ENCODE measurements around the gene CCDC148.

The CCDC148 gene

DNA sequence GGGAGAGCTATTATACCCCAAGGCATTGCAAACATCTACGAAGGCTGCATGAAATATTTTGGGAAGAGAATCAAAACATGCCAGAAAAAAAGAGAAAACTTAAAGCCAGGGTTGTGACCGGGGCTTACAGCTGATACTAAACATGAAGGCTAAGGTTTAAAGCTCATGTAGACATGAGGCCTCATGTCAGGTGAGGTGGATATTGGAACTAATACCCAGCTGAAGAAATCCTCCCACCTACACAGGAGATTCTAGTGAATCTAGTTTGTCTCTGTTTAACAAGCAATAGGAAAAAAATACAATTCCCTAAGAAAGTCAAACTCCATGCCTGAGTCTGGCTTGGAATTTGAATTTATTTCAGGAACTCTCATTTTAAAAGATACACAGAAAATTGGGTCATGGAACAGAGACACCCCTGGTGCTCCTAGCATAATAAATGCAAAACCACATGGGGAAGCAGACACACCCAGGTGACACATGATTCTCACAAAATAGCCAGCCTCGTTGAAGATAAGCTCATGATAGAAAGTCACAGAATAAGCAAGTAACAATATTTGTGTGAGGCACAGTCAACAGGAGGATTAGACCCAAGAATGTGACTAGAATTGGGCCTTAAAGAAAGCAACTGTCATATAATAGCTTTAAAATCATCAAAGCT is 312.7 kb downstream of the CCDC148 start:
- DNase-seq = no peak

DNA sequence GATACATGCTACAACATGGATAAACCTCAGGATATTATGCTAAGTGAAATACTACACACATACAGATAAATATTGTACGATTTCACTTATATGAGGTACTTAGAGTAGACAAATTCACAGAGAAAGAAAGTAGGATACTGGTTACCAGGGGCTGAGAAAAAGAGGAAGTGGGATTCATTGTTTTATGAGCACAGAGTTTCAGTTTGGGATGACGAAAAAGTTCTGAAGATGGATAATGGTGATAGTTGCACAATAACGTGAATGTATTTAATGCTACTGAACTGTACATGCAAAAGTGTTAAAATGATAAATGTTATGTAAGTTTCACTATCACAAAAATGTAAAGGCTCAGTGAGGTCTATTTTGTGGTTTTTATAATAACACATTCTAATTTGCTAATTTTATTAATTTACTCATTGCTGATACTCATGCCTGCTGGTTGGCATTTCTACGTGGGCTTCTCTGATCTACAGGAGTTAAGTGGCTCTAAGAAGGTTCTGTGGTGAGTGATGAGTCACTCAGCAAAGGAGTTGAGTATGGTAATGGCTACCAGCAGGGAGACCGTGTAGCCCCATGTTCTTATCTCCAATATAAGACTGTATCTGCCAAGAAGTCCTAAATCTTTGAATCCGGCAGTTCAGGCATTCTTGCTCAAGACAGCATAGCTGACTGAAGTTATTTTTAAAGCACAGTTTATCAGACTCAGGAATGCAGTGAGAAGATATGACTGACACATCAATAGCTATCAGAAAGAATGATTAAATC is 313.8 kb downstream of the CCDC148 start:
- DNase-seq = no peak

DNA sequence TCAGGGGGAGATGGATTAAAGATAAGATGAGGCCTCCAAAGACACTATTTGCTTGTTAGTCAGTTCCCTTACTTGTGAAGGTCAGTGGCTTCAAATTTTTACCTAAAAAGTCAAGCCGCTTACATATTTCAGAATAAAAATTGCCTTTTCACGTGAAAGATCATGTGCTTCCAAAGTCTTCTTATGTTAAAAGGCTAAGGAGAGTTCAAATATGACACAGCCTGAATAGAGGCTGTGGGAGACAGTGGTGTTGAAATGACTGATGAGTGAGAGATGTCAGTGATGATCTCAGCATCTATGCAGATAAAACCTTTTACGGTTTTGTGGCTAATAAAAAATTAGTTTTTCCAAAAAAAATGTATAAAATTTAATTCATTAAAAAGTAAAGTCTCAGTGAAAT is 314.4 kb downstream of the CCDC148 start:
- DNase-seq = no peak

DNA sequence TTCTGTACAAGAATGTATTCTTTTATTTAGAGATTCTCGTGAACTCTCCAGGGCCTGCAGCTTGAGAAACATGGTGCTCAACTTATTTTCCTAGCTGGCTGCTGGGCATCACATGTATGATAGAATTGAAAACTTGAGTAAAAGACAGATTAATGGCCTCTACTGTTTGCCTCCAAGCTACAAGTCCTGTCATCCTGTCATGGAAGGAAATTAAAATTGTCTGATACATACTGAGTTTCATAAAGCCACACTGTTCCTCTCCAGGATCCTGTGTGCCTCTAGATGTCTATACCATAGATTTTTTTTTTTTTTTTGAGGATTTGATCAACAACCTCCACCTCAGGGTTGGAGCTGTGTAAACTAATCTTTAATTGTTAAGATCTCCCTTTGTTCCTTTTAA is 316.4 kb downstream of the CCDC148 start:
- DNase-seq = no peak

DNA sequence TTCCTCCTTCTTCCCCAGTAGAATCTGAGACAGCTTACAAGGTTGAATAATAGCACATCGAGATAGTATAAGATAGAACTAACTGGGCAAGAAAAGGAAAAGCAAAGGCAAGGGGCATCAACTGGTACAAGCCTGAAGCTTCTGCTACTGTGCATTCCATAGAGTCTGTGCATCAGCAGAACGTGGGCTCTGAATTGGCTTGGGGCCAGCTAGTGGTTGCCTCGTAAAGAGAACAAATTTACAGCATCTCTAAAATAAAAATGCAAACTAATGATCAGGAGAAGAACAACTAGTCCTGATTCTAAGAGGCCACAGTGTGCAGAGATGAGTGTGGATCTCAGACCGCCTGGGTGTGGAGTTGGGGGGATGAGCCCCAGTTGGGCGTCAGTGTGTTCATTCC is 318.3 kb downstream of the CCDC148 start:
- DNase-seq = no peak

DNA sequence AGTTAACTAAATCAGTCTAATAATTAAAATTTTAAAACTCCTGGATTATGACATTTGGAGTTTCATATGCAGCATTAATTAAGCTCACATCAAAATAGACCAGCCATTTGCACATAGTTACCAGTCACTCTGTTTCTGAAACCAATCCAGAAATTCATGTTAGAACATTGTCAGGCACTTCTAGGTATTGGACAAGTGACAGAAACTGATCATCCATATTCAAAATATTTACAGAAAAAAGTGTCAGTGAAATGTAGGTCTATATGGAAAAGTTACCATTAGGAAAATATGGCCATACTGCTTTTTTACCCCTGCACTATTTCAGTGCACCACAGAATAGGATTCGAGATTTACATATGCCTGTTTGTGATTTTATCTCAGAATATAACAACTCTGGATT is 321.5 kb downstream of the CCDC148 start:
- DNase-seq = no peak

DNA sequence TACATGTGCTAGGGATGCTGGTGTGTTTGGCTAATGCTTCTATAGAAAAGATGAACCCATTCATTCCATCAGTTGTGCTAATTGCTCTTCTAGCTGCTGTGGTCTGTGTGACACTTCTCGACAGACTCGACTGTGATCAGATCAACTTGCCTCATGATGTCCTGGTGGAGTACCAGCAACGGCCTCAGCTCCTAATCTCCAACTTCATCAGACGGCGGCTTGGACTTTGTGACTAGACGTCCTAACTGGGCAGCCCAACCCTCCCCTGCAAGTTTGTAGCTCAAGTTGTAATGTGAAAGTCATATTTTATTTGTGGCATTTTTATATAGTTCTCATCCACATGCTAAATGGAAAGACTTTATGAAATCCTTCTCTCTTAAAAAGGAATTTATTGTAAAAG is 321.9 kb downstream of the CCDC148 start:
- DNase-seq = no peak

DNA sequence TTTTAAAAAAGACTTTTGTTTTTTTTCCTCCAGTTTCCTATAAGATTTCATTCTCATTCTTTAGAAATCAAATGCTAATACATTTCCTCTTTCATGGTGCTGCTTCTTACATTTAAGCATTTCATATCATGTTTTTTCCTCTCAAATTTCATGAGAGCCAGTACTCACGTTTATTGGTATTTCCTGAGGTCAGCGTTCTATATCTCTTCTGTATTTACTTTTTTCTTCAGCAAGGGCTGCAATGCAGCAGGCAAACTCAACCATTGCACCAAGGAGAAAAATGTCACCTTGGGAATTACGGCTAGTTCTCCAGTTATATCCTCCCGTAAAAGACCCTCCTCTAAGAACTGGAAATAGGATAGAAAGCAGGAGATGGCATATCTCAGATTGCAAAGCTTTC is 322.5 kb downstream of the CCDC148 start:
- DNase-seq = no peak

DNA sequence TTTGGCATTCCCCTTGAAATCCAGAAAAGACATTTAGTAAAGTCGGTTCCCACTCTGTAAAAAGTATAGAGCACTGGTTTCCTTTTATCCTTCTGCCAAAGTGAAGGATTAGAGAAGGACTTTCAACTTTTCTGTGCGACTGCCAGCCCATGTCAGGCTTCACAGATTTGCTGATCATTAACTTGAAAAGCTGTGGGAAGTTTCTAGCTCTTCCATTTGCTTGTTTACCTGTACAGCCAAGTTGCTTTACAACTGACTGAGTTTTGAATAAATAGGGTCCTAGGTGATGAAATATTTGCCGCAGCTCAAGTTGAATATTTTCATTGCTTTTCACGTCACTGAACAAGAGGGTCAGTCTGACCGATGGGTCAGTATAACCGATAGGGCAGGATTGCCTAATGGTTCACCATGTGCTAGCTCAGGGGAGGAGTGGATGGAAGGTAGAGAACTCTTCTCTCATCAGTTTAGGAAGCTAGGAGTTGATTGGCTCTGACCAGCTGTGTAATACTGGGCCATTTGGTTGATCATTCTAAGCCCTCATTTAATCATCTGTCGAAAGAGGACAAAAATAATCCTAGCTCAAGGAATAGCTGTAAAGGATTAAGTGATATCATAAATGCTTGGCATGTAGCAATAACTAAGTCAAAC is 324.5 kb downstream of the CCDC148 start:
- DNase-seq = no peak

DNA sequence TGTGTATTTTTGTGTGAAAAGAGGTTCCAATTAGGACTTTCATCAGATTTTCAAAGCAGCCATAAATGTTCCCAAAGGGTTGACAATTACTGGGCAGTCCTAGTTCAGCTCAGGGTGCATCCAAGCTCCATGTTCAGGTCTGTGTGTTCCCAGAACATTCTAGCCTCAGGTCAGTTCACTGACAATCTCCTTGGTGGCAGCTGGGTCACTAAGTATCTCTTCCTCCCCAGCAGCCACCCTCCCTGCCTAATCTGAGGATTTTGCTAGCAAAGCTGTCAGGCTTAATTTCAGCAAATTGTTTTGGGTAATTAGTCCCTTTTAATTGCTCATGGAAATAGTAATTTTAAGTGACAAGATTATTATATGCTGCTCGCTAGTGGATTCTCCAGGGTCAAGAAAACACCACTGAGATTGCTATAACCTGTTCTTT is 325.1 kb downstream of the CCDC148 start:
- no peak for DNase-seq

DNA sequence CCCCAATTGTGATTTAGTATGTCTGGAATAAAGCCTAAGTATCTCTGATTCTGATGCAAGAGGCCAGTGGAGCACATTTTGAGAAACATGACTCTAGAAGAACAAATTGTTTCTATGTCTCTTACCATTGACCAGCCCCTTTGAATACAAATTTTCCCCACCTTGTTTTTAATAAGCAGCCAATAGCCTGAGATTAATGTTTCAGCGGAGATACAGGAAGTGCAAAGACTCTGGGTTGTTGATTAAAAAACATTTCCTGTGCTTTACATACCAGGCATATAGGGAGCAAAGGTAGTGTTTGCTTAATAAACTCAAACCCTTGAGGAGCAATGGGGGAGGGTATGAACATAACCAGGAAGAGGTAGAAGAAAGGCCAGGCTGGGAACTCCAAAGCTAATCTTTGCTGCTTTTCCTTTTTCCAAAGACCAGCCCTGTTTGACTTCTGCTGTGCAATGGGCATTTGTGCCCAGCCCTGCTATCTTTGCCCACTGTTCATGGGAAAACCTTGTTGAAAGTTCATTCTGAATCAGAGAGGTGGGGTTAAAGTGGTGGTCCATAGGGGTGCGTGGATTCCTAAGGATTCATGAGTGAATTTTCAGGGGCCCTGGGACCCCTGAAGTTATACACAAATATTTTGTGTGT is 325.6 kb downstream of the CCDC148 start:
- DNase-seq = no peak

DNA sequence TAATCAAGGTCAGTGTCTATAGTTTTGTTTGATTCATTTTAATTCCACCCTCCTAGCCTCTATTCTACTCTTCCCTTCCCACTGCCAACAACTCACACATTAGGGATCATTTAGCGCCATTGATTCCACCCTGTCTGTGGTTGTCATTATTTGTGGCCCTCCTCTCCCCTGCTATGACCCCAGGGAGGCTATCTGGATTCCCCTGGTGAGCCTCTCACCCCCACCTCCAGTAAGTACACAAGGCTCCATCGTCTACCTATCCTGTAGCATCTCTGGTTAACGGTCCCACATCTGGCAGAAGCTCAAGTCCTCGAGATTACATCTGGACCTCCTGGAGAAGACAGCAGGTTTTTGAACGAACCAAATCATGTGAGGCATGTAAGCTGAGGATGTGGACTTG is 327.5 kb downstream of the CCDC148 start:
- no peak for DNase-seq

DNA sequence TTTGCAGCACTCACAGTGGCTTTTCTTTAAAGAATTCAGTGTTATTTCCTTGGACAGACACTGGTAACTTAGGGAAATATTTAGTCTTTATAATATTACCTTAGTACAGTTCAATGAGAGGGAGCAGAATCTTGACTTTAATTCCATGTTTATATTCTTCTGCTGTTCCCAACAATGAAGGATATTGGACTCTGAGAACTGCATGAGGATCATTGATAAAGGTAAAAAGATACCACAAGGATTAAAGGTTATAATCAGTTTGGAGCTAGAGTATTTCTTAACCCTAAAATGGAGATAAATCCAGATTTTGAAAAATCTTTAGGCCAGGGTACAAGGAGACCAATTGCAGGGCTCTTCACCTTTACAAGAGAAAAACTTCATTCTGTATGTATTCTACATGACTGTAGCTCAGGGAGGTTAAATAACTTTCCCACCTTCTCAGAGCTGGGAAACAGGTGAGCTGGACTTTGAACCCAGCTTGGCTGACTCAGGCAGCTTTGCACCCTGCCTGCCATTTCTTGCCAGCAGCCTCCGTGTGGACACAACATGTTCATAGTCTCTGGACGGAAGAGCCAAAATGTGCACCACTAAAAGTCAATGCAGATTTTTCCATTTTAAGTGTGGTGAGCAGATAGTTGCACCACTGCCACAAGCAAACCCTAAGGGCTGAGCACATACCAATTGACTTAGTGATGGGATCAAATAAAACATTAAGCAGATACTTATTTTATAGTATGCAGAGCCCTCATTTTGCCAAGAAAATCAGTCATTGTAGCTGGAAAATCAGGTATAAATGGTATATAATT is 328.2 kb downstream of the CCDC148 start:
- no peak for DNase-seq

DNA sequence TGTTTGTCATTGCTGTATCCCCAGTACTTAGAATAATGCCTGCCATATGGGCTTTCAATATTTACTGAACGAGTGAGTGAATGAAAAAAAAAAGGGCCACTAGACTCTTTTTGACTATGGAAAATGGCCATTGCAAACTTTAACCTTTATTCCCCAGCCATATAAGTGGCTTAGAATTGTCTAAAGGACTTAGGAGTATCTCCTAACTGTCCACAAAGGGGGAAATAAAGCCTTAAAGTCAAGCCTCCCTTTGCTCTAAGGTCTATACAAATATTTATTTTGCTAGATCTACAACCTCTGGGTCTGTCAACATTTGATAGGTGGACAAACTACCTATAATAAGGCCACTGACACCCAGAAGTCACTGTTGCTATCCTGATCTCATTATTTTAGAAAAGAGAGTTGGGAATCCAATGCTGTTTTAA is 329.2 kb downstream of the CCDC148 start:
- no peak for DNase-seq

DNA sequence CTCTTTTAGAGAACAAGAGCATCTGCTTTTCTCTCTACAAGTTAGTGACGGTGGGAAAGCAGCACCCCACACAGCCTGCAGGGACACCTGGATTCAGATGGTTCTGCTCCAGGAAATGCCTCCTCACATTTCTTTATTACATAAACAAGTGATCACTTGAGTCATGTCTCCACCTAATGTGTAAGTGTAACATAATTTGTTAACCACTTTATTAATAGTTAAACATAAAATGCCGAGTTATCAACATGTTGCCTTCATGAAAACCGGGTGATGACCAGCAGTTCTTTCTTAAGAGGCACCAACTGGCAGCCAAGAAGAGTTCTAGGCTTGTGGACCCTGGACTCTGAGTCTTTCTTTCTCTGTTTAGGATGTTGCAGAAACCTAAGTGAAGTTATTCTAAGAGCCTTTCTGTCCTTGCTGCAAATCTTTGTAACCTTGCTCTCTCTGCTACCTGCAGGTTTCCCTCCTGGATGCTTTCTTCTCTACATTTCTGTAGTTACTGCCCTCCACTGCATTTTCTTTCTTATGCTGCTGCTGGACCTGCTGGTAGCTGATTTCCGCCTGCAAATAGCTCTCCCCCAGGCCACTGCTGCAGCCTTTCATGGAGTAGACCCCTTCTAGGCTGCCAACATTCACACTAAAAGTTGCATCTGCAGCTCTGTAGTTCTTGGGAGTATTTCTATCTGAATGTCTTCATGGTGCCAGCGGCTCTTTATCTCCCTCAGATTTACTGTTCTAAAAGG is 330.6 kb downstream of the CCDC148 start:
- no peak for DNase-seq

DNA sequence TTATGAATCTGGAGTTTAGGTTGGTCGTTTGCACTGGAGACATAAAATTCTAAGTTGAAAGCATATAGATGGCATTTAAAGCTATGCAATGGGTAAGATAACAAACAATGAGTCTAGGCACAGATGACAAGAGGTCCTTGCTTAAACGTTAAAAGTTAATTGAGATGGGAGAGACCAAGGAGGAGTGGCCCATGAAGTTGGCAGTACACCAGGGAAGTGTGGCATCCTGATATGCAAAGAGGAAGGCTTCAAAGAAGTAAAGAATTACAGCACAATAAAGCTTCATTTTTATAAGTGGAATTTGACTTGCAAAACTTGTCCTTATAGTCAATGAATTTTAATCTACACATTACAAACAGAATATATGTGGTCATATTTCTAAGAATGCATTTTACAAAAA is 331.7 kb downstream of the CCDC148 start:
- no peak for DNase-seq
